GM21737 (cell line): ENCODE measurements around the gene IGLL1.
"Not testable (repeated sequence)": the region's sequence is repeated elsewhere in the genome, so short reads cannot be mapped to it uniquely, and the experiment has no call there.

Experiments
- ATAC-seq: cut with Tn5 transposase; IDR thresholded peaks from one replicate; pipeline ENCODE4 v1.9.1; 2021; ENCODE audit warnings: mild to moderate bottlenecking, moderate library complexity; ENCODE audit not compliant: unreplicated experiment

Gene IGLL1

DNA sequence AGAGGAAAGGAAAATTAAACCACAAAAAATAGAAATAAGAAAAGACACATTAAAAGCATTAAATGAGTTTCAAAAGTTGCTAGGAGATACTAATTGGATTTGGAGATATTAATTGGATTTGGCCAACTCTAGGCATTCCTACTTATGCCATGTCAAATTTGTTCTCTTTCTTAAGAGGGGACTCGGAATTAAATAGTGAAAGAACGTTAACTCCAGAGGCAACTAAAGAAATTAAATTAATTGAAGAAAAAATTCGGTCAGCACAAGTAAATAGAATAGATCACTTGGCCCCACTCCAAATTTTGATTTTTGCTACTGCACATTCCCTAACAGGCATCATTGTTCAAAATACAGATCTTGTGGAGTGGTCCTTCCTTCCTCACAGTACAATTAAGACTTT is 37.7 kb downstream of the IGLL1 start:
- not testable (repeated sequence) for ATAC-seq

- ATAC-seq, result not testable (repeated sequence)
Measured at GRCh38 chr22:23541849-23542281, 38.2 kb downstream of the IGLL1 start.

DNA sequence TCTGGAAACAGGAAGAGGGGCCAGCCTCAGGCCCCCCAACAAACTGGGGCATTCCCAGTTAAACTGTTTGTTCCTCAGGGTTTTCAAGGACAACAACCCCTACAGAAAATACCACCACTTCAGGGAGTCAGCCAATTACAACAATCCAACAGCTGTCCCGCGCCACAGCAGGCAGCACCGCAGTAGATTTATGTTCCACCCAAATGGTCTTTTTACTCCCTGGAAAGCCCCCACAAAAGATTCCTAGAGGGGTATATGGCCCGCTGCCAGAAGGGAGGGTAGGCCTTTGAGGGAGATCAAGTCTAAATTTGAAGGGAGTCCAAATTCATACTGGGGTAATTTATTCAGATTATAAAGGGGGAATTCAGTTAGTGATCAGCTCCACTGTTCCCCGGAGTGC is 39.3 kb downstream of the IGLL1 start:
- ATAC-seq, result not testable (repeated sequence)

- not testable (repeated sequence) for ATAC-seq
Measured at GRCh38 chr22:23539839-23540198, 40.3 kb downstream of the IGLL1 start.

DNA sequence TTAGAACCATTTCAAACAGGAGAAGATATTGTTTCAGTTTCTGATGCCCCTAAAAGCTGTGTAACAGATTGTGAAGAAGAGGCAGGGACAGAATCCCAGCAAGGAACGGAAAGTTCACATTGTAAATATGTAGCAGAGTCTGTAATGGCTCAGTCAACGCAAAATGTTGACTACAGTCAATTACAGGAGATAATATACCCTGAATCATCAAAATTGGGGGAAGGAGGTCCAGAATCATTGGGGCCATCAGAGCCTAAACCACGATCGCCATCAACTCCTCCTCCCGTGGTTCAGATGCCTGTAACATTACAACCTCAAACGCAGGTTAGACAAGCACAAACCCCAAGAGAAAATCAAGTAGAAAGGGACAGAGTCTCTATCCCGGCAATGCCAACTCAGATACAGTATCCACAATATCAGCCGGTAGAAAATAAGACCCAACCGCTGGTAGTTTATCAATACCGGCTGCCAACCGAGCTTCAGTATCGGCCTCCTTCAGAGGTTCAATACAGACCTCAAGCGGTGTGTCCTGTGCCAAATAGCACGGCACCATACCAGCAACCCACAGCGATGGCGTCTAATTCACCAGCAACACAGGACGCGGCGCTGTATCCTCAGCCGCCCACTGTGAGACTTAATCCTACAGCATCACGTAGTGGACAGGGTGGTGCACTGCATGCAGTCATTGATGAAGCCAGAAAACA is 40.8 kb downstream of the IGLL1 start:
- ATAC-seq, result no peak

DNA sequence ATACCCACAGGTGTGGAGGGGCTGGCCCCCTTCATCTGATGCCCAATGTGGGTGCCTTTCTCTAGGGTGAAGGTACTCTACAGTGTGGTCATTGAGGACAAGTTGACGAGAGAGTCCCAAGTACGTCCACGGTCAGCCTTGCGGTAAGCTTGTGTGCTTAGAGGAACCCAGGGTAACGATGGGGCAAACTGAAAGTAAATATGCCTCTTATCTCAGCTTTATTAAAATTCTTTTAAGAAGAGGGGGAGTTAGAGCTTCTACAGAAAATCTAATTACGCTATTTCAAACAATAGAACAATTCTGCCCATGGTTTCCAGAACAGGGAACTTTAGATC is 41.4 kb downstream of the IGLL1 start:
- ATAC-seq, result not testable (repeated sequence)

- not testable (repeated sequence) for ATAC-seq
Measured at GRCh38 chr22:23537830-23538695, 42.0 kb downstream of the IGLL1 start.

GRCh38 chr22:23537416-23537815 is 42.7 kb downstream of the IGLL1 start:
- ATAC-seq, result no peak

- ATAC-seq, result no peak
Measured at GRCh38 chr22:23536821-23537345, 43.2 kb downstream of the IGLL1 start.

GRCh38 chr22:23535790-23536661 is 44.1 kb downstream of the IGLL1 start:
- not testable (repeated sequence) for ATAC-seq

DNA sequence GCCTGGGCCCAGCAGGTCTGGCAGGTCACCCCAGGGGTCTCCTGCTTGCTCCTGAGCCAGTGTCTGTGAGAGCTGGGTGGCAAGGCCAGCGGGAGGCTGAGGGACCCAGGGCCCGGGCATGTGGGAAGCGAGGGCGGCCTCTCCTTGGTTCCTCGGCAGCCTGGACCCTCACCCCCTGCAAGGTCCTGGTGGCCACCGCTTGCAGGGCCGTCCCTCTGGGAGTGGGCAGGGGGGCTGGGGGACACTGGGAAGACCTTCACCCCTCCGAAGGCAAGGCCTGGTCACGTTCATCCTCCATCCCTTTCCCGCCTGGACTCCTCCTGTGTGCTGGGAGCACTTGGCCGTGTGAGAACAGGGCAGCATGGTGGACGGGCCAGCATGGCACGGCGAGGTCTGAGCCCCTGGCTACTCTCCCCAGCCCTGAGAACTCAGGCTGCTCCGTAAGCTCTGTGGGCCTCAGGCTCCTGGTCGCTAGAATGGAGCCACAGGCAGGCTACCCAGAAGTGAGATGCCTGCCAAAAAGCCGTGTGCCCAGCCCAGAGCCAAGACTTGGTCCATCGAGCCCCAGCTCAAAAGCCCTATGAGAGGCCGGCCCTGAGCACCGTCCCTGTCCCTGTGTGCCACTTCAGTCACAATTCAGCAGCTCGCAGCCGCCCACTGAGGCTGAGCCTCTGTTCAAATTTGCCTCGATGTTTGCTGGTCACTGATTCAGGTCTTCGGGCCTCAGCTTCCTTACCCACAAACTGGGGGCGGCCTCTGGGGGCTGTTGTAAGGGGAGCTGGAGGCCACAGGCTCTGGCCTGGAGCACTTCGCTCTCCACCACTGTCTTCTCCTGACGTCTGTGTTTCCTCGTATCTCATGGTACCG is 45.0 kb downstream of the IGLL1 start:
- no peak for ATAC-seq

DNA sequence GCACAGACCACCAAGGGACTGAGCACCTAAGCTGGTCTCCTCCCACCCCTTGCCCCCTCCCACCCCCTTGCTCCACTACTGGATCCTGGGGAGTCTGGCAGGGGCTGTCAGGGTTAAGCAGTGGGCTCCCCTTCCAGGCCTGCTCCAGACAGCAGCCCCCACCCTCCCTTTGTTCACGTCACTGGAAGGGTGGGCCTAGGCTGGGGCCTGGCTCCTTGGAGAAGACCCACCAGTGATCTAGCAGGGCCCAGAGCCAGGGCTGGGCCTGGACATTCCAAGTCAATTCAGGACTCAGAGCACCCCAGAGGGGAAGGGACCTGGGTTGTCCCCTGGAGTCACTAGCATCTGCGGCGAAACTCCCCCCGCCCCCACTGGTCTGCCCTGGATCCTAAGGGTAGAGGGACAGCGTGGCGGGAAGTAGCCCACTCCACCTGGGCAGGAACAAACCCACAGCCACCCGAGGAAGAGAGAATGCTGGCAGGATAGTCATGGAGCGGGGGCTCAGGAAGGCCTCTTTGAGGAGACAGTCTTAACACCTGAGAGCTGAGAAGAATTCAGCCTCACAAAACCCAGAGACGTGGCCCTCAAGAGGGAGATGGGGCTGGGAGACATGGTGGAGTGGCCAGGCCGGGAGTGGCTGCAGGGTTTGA is 45.8 kb downstream of the IGLL1 start:
- no peak for ATAC-seq

- no peak for ATAC-seq
Measured at GRCh38 chr22:23533771-23534191, 46.3 kb downstream of the IGLL1 start.

DNA sequence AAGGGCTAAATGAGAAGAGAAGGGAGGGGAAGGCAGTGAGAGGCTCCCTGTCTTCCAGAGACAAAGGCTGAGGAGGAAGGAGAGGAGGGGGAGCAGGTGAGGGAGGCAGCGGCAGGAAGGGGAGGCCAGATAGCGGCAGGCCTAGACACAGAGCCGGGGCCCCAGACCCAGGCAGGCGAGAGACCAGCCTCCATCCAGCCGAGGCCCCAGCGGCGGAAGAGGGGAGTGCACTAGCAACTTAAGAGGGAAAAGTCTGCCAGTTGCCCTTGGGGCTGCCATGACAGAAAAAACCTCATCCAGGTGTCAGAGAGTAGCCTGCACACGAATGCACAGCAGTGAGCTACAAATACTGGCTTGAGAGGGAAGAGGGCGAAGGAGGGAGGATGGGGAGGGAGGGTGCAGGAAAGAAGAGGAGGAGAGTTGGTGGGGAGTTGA is 46.7 kb downstream of the IGLL1 start:
- no peak for ATAC-seq

- ATAC-seq, result no peak
Measured at GRCh38 chr22:23532731-23533130, 47.4 kb downstream of the IGLL1 start.

DNA sequence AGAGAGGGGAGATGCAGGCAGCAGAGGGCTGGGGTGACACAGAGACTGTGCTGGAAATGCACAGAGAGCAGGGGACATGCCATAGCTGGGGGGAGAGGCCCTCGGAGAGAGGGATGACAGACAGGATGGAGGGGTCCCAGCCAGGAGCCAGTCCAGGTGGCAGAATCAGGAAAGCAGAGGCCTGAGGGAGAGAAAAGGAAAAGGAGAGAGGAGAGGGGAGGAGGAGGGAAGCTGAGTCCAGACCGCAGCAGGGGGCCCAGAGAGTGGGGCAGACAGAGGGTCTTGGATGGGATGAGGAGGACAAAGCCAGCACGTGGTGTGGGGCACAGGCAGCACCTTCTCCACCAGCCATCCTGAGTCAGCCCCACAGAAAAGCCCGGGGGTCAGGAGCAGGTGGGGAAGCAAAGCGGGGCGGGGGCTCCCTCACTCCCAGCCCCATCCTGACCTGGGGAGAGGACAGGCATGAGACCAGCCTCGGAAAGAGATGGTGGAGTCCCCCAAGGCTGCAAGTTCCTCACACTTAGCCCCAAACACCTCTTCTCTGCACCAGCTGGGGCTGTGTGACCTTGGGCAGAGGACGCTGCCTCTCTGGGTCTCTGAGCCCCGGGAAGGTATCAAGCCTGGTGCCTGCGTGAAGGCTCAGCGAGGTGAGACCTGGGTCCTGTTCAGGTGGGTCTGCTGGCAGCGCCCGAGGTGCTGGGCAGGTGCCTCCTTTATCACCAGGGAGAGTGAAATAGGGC is 48.0 kb downstream of the IGLL1 start:
- ATAC-seq, result no peak

DNA sequence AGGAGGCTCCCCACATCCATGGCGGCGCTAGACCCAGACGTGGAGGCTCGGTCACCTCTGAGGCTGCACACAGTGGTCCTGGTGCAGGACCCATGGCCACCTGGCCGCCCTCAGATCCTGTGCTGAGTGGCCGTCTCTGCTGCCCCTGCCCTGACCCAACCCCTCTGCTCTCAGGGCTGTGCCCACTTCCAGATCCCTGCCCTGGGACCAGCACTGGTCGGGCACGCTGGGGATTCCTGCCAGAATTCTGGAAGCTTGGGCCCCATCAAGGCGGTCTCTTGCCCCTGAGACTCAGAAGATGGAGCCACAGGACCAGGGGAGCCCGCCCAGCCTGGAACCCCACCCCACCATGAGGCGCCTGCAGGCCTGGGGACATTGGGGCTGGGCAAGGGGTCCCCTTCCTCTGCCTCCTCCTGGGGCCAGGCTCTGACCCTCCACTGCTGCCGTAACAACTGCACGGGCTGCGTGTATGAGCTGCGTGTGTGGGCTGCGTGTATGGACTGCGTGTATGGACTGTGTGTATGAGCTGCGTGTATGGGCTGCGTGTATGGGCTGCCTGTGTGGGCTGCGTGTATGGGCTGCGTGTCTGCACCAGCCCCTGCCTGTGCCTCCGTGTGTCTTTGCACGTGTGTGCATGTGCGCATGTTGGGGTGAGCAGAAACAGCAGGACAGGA is 48.7 kb downstream of the IGLL1 start:
- no peak for ATAC-seq

DNA sequence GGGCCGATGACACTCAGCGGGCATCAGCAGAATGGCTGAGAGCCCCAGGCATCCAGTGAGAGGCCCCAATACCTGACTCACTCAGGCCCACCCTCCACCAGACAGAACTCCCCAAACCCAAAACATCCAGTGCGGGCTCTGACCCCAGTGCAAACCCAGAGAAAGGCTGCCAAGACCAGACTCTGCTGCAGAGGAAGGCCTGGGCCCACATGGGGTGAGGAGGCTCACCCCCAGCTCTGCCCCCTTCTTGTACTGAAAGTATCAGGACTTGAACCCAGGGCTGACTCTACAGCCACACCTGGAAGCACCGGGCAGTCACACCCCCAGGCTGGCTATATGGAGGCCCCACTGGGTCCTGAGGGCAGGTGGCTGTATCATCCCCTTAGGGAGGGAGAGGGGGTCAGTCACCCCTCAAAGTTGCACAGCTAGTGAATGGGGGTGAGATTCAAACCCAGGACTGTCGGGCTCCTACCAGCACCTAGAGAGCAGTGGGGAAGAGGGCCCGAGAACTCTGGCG is 49.3 kb downstream of the IGLL1 start:
- ATAC-seq, result no peak
